ENCODE results near the gene STAU1.

Gene STAU1

GRCh38 chr20:49123982-49124381 lies 64.2 kb downstream of the STAU1 start:
- no peak for TF ChIP-seq ZNF384 (IDR thresholded peaks at IDR 0.05)
- TF ChIP-seq NFRKB (IDR thresholded peaks at IDR 0.05), result no peak
- no peak for TF ChIP-seq ARNT (IDR thresholded peaks at IDR 0.05)
- TF ChIP-seq LEF1 (IDR thresholded peaks at IDR 0.05; ENCODE audit: borderline replicate concordance), result no peak
- TF ChIP-seq SUZ12 (IDR thresholded peaks at IDR 0.05), result no peak
- no peak for TF ChIP-seq FOXM1 (IDR thresholded peaks at IDR 0.05; ENCODE audit: borderline replicate concordance)
- no peak for TF ChIP-seq FOXA1 (IDR thresholded peaks at IDR 0.05)
- no peak for TF ChIP-seq TARDBP (IDR thresholded peaks at IDR 0.05)
- TF ChIP-seq SP1 (IDR thresholded peaks at IDR 0.05), result no peak
- TF ChIP-seq L3MBTL2 (conservative IDR thresholded peaks at IDR 0.05), result no peak
- no peak for TF ChIP-seq HDGF (IDR thresholded peaks at IDR 0.05; ENCODE audit: borderline replicate concordance)
- TF ChIP-seq ELF4 (IDR thresholded peaks at IDR 0.05), result no peak
- no peak for TF ChIP-seq CTBP1 (IDR thresholded peaks at IDR 0.05; ENCODE audit: borderline replicate concordance)
- TF ChIP-seq BHLHE40 (IDR thresholded peaks at IDR 0.05; ENCODE audit: borderline replicate concordance), result no peak
- no peak for TF ChIP-seq PKNOX1 (IDR thresholded peaks at IDR 0.05)
- no peak for TF ChIP-seq FOXK2 (IDR thresholded peaks at IDR 0.05)
- POLR2A ChIA-PET, result interaction anchor here (0.7 kb wide), 1 partner anchor 60 kb away, joined by 3 read pairs; no protein-coding TSS in a partner anchor
- CTCF ChIA-PET, result no interaction called here

GRCh38 chr20:49122920-49123319 lies 65.2 kb downstream of the STAU1 start:
- CTCF ChIA-PET, result no interaction called here
- TF ChIP-seq FOXA1 (IDR thresholded peaks at IDR 0.05) (no peak), SP1 (IDR thresholded peaks at IDR 0.05) (no peak), ZNF384 (IDR thresholded peaks at IDR 0.05) (no peak), CTBP1 (IDR thresholded peaks at IDR 0.05; ENCODE audit: borderline replicate concordance) (no peak), NFRKB (IDR thresholded peaks at IDR 0.05) (no peak), L3MBTL2 (conservative IDR thresholded peaks at IDR 0.05) (no peak)
- no peak for DNase-seq (ENCODE audit: extremely low spot score)
- POLR2A ChIA-PET, result no interaction called here

More at GRCh38 chr20:49123982-49124381, 64.2 kb downstream of the STAU1 start:
- DNase-seq (ENCODE audit: extremely low spot score), result no peak

- ChIA-PET CTCF (no interaction called here), POLR2A (no interaction called here)
- no peak for DNase-seq (ENCODE audit: extremely low spot score)
These were observed 68.1 kb downstream of the STAU1 start for GRCh38 chr20:49119988-49120387.

GRCh38 chr20:49118307-49118706 lies 69.8 kb downstream of the STAU1 start:
- POLR2A ChIA-PET, result no interaction called here
- CTCF ChIA-PET, result no interaction called here

More at GRCh38 chr20:49119988-49120387, 68.1 kb downstream of the STAU1 start:
- TF ChIP-seq ELF4 (IDR thresholded peaks at IDR 0.05) (no peak), FOXA1 (IDR thresholded peaks at IDR 0.05) (no peak), SUZ12 (IDR thresholded peaks at IDR 0.05) (no peak), ARNT (IDR thresholded peaks at IDR 0.05) (no peak), NFRKB (IDR thresholded peaks at IDR 0.05) (no peak), FOXM1 (IDR thresholded peaks at IDR 0.05; ENCODE audit: borderline replicate concordance) (no peak), ZNF384 (IDR thresholded peaks at IDR 0.05) (no peak), BHLHE40 (IDR thresholded peaks at IDR 0.05; ENCODE audit: borderline replicate concordance) (no peak), TARDBP (IDR thresholded peaks at IDR 0.05) (no peak), CTBP1 (IDR thresholded peaks at IDR 0.05; ENCODE audit: borderline replicate concordance) (no peak), SP1 (IDR thresholded peaks at IDR 0.05) (no peak)

GRCh38 chr20:49115564-49115963 lies 72.6 kb downstream of the STAU1 start:
- ChIA-PET CTCF (interaction anchor here (0.6 kb wide), 2 partner anchors 10 to 152 kb away, joined by 5 to 7 read pairs; no protein-coding TSS in a partner anchor), POLR2A (no interaction called here)
- DNase-seq (ENCODE audit: extremely low spot score), result no peak
- TF ChIP-seq SP1 (IDR thresholded peaks at IDR 0.05) (no peak), FOXK2 (IDR thresholded peaks at IDR 0.05) (no peak), L3MBTL2 (conservative IDR thresholded peaks at IDR 0.05) (no peak), ARNT (IDR thresholded peaks at IDR 0.05) (no peak), FOXM1 (IDR thresholded peaks at IDR 0.05; ENCODE audit: borderline replicate concordance) (no peak), CTBP1 (IDR thresholded peaks at IDR 0.05; ENCODE audit: borderline replicate concordance) (no peak), PKNOX1 (IDR thresholded peaks at IDR 0.05) (no peak), BHLHE40 (IDR thresholded peaks at IDR 0.05; ENCODE audit: borderline replicate concordance) (no peak), ZNF384 (IDR thresholded peaks at IDR 0.05) (no peak), NFRKB (IDR thresholded peaks at IDR 0.05) (no peak), ELF4 (IDR thresholded peaks at IDR 0.05) (no peak), HDGF (IDR thresholded peaks at IDR 0.05; ENCODE audit: borderline replicate concordance) (no peak), TARDBP (IDR thresholded peaks at IDR 0.05) (no peak), SUZ12 (IDR thresholded peaks at IDR 0.05) (no peak), FOXA1 (IDR thresholded peaks at IDR 0.05) (no peak), LEF1 (IDR thresholded peaks at IDR 0.05; ENCODE audit: borderline replicate concordance) (no peak)

More at GRCh38 chr20:49118307-49118706, 69.8 kb downstream of the STAU1 start:
- no peak for DNase-seq (ENCODE audit: extremely low spot score)
- TF ChIP-seq SUZ12 (IDR thresholded peaks at IDR 0.05), result no peak
- no peak for TF ChIP-seq PKNOX1 (IDR thresholded peaks at IDR 0.05)
- TF ChIP-seq FOXA1 (IDR thresholded peaks at IDR 0.05), result no peak
- no peak for TF ChIP-seq LEF1 (IDR thresholded peaks at IDR 0.05; ENCODE audit: borderline replicate concordance)
- no peak for TF ChIP-seq TARDBP (IDR thresholded peaks at IDR 0.05)
- TF ChIP-seq FOXK2 (IDR thresholded peaks at IDR 0.05), result no peak
- no peak for TF ChIP-seq BHLHE40 (IDR thresholded peaks at IDR 0.05; ENCODE audit: borderline replicate concordance)
- TF ChIP-seq HDGF (IDR thresholded peaks at IDR 0.05; ENCODE audit: borderline replicate concordance), result no peak
- TF ChIP-seq NFRKB (IDR thresholded peaks at IDR 0.05), result no peak
- TF ChIP-seq CTBP1 (IDR thresholded peaks at IDR 0.05; ENCODE audit: borderline replicate concordance), result no peak
- no peak for TF ChIP-seq ELF4 (IDR thresholded peaks at IDR 0.05)
- TF ChIP-seq SP1 (IDR thresholded peaks at IDR 0.05), result no peak
- TF ChIP-seq L3MBTL2 (conservative IDR thresholded peaks at IDR 0.05), result no peak
- TF ChIP-seq FOXM1 (IDR thresholded peaks at IDR 0.05; ENCODE audit: borderline replicate concordance), result no peak
- no peak for TF ChIP-seq ZNF384 (IDR thresholded peaks at IDR 0.05)
- TF ChIP-seq ARNT (IDR thresholded peaks at IDR 0.05), result no peak

All from HEK293T (cell line).